Ishikawa (cell line): Measurements from ENCODE around the gene SH3TC2.
A peak's percentile ranks its signal among the peaks of the same experiment; 100 is the strongest.

Experiments
- EGR1 ChIP-seq: IDR thresholded peaks from 2 replicates; pipeline ENCODE4 v1.6.1; 2012
- EP300 ChIP-seq: IDR thresholded peaks from 2 replicates; pipeline ENCODE4 v1.6.1; 2012; ENCODE audit warnings: borderline replicate concordance
- NFIC ChIP-seq: IDR thresholded peaks from 2 replicates; pipeline ENCODE4 v1.6.1; 2012
- RAD21 ChIP-seq: IDR thresholded peaks from 2 replicates; pipeline ENCODE4 v1.6.1; 2012; ENCODE audit warnings: low read depth
- TAF1 ChIP-seq: IDR thresholded peaks from 2 replicates; pipeline ENCODE4 v1.6.1; 2012; ENCODE audit warnings: low read depth, mild to moderate bottlenecking
- TCF12 ChIP-seq: IDR thresholded peaks from 2 replicates; pipeline ENCODE4 v1.6.1; 2012; ENCODE audit warnings: low read depth
- TEAD4 ChIP-seq: IDR thresholded peaks from 2 replicates; pipeline ENCODE4 v1.6.1; 2012
- USF1 ChIP-seq: IDR thresholded peaks from 2 replicates; pipeline ENCODE4 v1.6.1; 2012
- YY1 ChIP-seq: IDR thresholded peaks from 2 replicates; pipeline ENCODE4 v1.6.1; 2012; ENCODE audit warnings: low read depth
- TF ChIP-seq, protein P1 (sequence below): IDR thresholded peaks from 2 replicates; pipeline ENCODE4 v1.6.1; 2012
- TF ChIP-seq, protein P2 (sequence below): IDR thresholded peaks from 2 replicates; pipeline ENCODE4 v1.6.1; 2012; ENCODE audit warnings: low read depth, mild to moderate bottlenecking

- TF ChIP-seq YY1: no peak
- no peak for TF ChIP-seq USF1
- no peak for TF ChIP-seq TCF12
- no peak for TF ChIP-seq EP300
- TF ChIP-seq, protein P1, sequence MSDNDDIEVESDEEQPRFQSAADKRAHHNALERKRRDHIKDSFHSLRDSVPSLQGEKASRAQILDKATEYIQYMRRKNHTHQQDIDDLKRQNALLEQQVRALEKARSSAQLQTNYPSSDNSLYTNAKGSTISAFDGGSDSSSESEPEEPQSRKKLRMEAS: no peak
- no peak for TF ChIP-seq RAD21
- TF ChIP-seq TAF1: no peak
- TF ChIP-seq EGR1: no peak
- TF ChIP-seq TEAD4: no peak
- TF ChIP-seq, protein P2, sequence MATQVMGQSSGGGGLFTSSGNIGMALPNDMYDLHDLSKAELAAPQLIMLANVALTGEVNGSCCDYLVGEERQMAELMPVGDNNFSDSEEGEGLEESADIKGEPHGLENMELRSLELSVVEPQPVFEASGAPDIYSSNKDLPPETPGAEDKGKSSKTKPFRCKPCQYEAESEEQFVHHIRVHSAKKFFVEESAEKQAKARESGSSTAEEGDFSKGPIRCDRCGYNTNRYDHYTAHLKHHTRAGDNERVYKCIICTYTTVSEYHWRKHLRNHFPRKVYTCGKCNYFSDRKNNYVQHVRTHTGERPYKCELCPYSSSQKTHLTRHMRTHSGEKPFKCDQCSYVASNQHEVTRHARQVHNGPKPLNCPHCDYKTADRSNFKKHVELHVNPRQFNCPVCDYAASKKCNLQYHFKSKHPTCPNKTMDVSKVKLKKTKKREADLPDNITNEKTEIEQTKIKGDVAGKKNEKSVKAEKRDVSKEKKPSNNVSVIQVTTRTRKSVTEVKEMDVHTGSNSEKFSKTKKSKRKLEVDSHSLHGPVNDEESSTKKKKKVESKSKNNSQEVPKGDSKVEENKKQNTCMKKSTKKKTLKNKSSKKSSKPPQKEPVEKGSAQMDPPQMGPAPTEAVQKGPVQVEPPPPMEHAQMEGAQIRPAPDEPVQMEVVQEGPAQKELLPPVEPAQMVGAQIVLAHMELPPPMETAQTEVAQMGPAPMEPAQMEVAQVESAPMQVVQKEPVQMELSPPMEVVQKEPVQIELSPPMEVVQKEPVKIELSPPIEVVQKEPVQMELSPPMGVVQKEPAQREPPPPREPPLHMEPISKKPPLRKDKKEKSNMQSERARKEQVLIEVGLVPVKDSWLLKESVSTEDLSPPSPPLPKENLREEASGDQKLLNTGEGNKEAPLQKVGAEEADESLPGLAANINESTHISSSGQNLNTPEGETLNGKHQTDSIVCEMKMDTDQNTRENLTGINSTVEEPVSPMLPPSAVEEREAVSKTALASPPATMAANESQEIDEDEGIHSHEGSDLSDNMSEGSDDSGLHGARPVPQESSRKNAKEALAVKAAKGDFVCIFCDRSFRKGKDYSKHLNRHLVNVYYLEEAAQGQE: no peak
- TF ChIP-seq NFIC: peak; percentile 57; the same call in 1 of the 2 replicates
These were observed 24.4 kb downstream of the SH3TC2 start for GRCh38 chr5:149038336-149039080.
